Measurements from ENCODE around the gene AVL9.

DNA sequence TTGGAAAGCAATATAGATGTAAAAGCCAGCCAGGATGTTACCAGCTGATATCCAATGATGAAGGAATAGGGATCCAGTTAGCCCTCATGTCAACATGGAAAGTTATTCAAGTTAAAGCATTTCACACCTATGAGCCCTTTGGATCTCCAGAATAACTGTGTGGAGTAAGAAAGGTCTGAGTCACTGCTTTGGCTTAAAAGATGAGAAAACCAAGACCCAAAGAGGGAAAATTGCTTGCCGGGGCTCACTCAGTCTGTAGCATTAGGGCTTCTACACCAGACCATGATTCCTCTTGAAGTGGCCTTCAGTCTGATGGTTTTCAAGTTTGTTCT, 17.7 kb upstream of the AVL9 start:
- TF ChIP-seq, protein P1, sequence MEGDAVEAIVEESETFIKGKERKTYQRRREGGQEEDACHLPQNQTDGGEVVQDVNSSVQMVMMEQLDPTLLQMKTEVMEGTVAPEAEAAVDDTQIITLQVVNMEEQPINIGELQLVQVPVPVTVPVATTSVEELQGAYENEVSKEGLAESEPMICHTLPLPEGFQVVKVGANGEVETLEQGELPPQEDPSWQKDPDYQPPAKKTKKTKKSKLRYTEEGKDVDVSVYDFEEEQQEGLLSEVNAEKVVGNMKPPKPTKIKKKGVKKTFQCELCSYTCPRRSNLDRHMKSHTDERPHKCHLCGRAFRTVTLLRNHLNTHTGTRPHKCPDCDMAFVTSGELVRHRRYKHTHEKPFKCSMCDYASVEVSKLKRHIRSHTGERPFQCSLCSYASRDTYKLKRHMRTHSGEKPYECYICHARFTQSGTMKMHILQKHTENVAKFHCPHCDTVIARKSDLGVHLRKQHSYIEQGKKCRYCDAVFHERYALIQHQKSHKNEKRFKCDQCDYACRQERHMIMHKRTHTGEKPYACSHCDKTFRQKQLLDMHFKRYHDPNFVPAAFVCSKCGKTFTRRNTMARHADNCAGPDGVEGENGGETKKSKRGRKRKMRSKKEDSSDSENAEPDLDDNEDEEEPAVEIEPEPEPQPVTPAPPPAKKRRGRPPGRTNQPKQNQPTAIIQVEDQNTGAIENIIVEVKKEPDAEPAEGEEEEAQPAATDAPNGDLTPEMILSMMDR (IDR thresholded peaks at IDR 0.05; ENCODE audit: insufficient read depth, low read length, poor library complexity, severe bottlenecking) = no peak
- TF ChIP-seq EZH2phosphoT487 (conservative IDR thresholded peaks at IDR 0.05; ENCODE audit: low read length) = no peak
